Measurements from ENCODE around the gene FTH1.

The FTH1 gene

GRCh38 chr11:61917334-61918109 lies 49.9 kb downstream of the FTH1 start, which contains the start of gene RAB3IL1:
Gene RAB3IL1 (minus strand): TSS chr11:61917566. CDS start chr11:61917367, 199 bp downstream.
- DNase-seq = peak in 27 of 56 donors; percentile 20 to 78 (median 41)

GRCh38 chr11:61916737-61917333 lies 50.6 kb downstream of the FTH1 start:
- peak in 1 of 56 donors; percentile 66 for DNase-seq

GRCh38 chr11:61914471-61915171 lies 52.8 kb downstream of the FTH1 start:
- DNase-seq = no peak

All from amygdala (tissue), 56 donors.